NCI-H1436 treated with DMSO at 0.1 percent for 48 hours (cell line): ENCODE measurements around the gene RCOR3.
"Not testable (repeated sequence)": the region's sequence is repeated elsewhere in the genome, so short reads cannot be mapped to it uniquely, and the experiment has no call there.

Source experiments
- DNase-seq: peaks from one replicate; lab custom pipeline; 2025; lab: John Stamatoyannopoulos, UW

Gene RCOR3

DNA sequence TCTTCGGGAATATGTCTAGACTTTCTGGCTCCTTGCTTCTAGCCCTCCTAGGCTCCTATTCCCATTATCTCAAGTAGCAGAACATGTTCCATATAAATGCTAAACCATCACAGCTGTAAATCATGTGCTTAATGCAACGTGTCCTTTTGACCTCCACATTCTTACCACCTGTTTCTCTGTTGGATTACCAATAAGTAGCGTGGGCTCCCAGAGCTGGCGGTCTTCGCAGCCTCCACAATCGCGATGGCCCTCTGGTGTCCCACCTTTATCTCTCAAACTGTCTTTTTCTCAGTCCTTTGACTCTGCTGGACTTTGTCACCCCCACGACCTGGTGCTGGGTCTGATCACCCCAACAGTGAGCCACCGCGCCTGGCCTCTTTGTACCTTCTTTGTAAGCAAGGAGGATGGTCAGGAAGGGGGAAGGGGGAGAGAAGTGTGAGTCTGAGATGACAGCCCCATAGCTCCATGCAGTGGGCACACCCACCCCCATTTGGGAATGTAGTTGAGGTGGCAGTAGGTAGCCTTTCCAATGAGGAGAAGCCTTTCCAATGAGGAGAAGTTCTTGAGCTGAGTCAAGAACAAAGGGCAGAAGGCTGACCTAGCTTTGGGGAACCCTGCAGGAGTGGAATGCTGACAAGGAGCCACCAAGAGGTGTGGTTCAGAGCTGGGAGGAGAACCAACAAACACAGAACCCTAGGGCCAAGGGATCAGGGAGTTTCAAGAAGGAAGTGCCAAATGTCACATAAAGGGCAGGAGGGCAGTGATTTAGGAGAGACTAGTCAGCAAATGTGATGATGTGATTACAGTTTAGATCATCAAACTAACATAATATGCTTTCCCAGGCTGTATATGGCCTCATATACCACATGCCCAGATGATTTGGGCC is 81.7 kb downstream of the RCOR3 start:
- DNase-seq = no peak

DNA sequence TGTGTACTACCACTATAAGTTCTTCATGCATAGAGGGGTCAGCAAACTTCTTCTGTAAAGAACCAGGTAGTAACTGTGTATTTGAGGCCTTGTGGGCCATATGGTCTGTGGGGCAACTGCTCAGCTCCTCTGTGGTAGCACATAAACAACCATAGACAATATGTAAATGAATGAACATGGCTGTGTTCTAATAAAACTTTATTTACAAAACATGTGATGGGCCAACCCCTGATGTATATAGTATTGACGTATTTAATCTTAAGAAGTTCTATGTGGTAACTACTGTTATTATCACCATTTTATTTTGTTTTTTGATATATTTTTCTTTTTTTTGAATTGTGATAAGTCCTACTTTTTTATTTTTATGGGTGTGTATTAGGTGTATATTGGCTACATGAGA is 82.8 kb downstream of the RCOR3 start:
- no peak for DNase-seq

DNA sequence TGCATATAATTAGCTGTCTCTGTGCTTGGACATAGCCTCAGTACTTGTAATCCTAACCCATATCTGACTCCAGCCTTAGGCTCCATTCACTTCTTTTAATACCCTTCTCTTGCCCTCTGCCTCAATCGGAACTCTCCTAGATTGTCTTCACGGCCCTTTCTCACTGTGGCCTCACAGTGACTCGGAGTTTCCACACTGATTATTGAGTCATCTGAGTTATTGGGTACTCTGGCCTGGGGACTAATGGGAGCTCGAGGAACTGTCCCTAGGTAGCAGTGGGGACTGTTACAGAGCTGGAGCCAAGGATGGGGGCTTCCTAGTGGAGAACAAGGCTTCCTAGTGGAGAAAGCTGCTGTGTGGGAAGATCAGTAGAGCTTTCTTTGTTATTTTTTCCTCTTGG is 84.4 kb downstream of the RCOR3 start:
- no peak for DNase-seq

- no peak for DNase-seq
Observed at GRCh38 chr1:211344152-211344618, 85.0 kb downstream of the RCOR3 start.

DNA sequence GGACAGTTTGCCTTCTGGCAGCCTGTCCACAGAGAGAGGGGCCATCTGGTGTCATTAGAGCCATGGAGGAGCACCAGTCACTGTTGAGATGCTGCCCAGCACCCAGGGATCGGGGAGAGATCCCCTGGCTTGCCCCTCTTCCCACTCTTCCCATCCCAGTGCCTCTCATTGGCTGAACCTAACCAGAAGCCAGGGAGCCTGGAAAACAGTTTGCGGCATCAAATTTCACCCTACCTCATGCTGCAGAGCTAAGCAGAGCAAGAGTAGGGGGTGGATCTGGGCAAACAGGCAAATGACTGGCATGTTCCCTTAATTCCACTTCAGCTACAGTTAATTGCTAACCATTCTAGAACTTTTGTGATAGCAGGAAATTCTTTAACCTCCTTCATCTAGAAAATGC is 86.6 kb downstream of the RCOR3 start:
- no peak for DNase-seq

GRCh38 chr1:211347077-211347844 is 88.1 kb downstream of the RCOR3 start:
- no peak for DNase-seq

DNA sequence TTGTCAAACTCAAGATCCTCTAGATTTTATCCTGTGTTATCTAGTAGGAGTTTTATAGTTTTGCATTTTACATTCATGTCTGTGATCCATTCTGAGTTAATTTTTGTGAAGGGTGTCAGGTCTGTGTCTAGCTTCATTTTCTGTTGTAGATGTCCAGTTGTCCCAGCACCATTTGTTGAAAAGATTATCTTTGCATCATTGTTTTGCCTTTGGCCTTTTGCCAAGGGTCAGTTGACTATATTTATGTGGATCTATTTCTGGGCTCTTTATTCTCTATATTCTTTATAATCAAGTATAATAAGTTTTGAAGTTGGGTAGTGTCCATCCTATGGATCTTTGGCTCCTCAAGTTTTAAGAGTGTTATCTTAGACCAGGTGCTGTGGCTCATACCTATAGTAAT is 89.4 kb downstream of the RCOR3 start:
- no peak for DNase-seq

- DNase-seq = no peak
Observed at GRCh38 chr1:211349741-211350140, 90.6 kb downstream of the RCOR3 start.

DNA sequence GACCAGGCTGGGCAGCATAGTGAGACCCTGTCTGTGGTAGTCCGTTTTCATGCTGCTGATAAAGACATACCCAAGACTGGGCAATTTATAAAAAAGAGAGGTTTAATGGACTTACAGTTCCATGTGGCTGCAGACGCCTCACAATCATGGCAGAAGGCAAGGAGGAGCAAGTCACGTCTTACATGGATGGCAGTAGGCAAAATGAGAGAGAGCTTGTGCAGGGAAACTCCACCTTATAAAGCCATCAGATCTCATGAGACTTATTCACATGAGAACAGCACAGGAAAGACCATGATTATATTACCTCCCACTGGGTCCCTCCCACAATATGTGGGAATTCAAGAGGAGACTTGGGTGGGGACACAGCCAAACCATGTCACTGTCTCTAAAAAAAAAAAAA is 92.9 kb downstream of the RCOR3 start:
- not testable (repeated sequence) for DNase-seq

DNA sequence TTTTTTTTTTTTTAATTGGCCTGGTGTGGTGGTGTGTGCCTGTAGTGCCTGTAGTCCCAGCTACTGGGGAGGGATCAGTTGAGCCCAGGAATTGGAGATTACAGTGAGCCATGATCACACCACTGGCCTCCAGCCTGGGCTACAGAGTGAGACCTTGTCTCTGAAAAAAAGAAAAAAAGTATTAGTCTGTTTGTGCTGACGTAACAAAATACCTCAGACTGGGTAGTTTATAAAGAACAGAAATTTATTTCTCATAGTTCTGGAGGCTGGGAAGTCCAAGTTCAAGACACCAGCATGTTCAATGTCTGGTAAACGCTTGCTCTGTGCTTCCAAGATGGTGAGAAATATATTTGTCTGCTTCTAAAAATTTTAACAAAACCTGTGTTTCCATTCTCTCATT is 93.3 kb downstream of the RCOR3 start:
- DNase-seq = no peak

GRCh38 chr1:211352985-211353515 is 93.9 kb downstream of the RCOR3 start:
- DNase-seq = no peak

- DNase-seq = no peak
Observed at GRCh38 chr1:211353562-211354212, 94.5 kb downstream of the RCOR3 start.

DNA sequence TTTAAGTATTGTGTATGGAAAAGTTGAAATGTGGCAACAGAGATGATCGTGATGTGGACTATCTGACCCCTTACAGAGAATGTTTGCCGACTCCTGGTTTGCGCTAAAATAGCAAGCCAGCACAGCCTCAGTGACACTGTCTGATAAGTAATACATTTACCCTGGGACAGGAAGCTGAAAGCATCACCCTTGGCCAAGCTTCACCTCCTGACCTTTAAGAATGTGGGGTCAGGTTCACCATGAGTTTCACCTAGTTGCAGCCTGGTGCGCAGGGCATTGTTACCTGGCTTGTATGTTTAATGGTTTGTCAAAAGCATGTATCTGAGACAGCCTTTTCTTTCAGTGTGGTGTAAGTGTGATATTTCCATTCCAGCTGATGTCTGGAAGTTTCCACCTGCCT is 96.7 kb downstream of the RCOR3 start:
- DNase-seq = no peak

DNA sequence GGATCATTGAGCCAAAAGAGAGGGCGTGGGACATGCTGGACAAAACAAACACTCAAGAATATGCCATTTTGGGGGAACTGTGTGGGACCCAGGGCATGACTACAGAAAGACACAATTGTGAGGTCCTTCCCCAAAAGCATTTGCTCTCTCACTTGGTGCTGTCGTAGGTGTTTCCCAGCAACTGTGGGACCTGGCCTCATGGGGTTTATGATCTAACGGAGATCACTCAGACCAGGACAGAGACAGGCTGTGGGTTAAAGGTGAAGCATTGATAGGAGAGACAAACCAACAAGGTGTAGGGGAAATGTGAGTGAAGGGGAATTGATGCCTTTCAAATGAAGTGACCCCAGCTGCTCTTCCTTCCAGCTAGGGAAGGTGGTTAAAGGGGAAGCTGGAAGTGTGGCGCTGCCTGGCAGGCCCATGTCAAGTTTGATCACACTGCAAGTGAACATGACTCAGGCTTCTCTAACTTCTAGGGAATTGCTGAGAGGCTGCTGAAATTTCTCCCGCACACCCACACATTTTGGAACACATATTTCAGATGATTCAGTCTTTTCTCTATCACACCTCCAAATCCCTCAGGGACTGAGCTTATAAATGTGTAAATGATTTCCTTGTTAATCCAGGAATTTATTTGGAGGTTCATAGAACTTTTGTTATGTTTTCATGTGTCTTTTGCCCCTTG is 97.7 kb downstream of the RCOR3 start:
- DNase-seq = no peak

GRCh38 chr1:211358685-211359084 is 99.5 kb downstream of the RCOR3 start:
- DNase-seq = no peak

GRCh38 chr1:211359876-211360275 is 100.7 kb downstream of the RCOR3 start:
- DNase-seq = no peak

DNA sequence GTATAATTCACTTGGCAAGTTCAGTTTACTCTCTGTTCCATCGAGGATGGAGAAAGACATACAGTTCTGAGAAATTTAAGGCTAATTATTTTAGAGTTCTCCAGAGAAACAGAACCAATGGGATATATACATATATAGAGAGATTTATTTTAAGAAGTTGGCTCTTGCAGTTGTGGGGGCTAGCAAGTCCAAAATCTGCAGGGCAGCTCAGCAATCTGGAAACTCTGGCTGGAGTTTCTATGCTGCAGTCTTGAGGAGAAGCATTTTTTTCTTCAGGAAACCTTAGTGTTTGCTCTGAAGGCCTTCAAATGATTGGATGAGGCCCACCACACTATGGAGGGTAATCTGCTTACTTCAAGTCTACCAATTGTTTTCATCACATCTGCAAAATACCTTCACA is 102.0 kb downstream of the RCOR3 start:
- no peak for DNase-seq
